Measurements from ENCODE around the gene GNB2. TPM values are rescaled to one million over a fixed set of nuclear protein-coding genes. Genes with fewer than 3 reads are reported as not detected.

Gene GNB2
- total RNA-seq, 2 donors from 2014 or later: 345 to 348 TPM

- H3K4me3 Mint-ChIP-seq: no peak overlapping the region
- H3K27me3 Mint-ChIP-seq: peaks cover 0 to 8% of the 10 kb centered on the region in 2 donors
- H3K4me1 Mint-ChIP-seq (ENCODE audit: low read depth in 2 of 2): peaks cover 4 to 9% of the 10 kb centered on the region in 2 donors
- no peak for DNase-seq (ENCODE audit: low spot score)
- H3K27ac Mint-ChIP-seq: peak overlapping the region; percentile 84 to 91
- ATAC-seq: no peak
- H3K9me3 Mint-ChIP-seq: no peaks in the 10 kb centered on the region
- no peaks in the 10 kb centered on the region for H3K36me3 Mint-ChIP-seq
These were observed 1.9 kb upstream of the GNB2 start for GRCh38 chr7:100671353-100672327.

GRCh38 chr7:100673942-100674410, 436 bp downstream of the GNB2 start:
- H3K36me3 Mint-ChIP-seq: no peaks in the 10 kb centered on the region
- peak overlapping the region; percentile 84 to 91 for H3K27ac Mint-ChIP-seq
- H3K4me3 Mint-ChIP-seq: peak overlapping the region; percentile 94
- peaks cover 0 to 3% of the 10 kb centered on the region in 2 donors for H3K27me3 Mint-ChIP-seq
- no peaks in the 10 kb centered on the region for H3K9me3 Mint-ChIP-seq
- ATAC-seq: no peak
- H3K4me1 Mint-ChIP-seq (ENCODE audit: low read depth in 2 of 2): peaks cover 11 to 17% of the 10 kb centered on the region in 2 donors
- DNase-seq (ENCODE audit: low spot score): peak; percentile 69

GRCh38 chr7:100674411-100675104, 1.0 kb downstream of the GNB2 start:
- no peaks in the 10 kb centered on the region for H3K9me3 Mint-ChIP-seq
- DNase-seq (ENCODE audit: low spot score): peak; percentile 60

GRCh38 chr7:100675105-100675451, 1.5 kb downstream of the GNB2 start:
- peak overlapping the region; percentile 84 to 91 for H3K27ac Mint-ChIP-seq
- peaks cover 14 to 21% of the 10 kb centered on the region in 2 donors for H3K4me1 Mint-ChIP-seq (ENCODE audit: low read depth in 2 of 2)
- no peaks in the 10 kb centered on the region for H3K9me3 Mint-ChIP-seq
- DNase-seq (ENCODE audit: low spot score) (peak; percentile 63), ATAC-seq (no peak)
- H3K4me3 Mint-ChIP-seq: peak overlapping the region; percentile 94
- H3K36me3 Mint-ChIP-seq: no peaks in the 10 kb centered on the region
- H3K27me3 Mint-ChIP-seq: no peaks in the 10 kb centered on the region

More at GRCh38 chr7:100674411-100675104, 1.0 kb downstream of the GNB2 start:
- Mint-ChIP-seq H3K27ac (peak overlapping the region; percentile 84 to 91), H3K27me3 (peaks cover 0 to 3% of the 10 kb centered on the region in 2 donors), H3K4me1 (ENCODE audit: low read depth in 2 of 2) (peaks cover 11 to 20% of the 10 kb centered on the region in 2 donors), H3K36me3 (no peaks in the 10 kb centered on the region), H3K4me3 (peak overlapping the region; percentile 94)
- ATAC-seq: no peak

GRCh38 chr7:100675581-100676350, 2.2 kb downstream of the GNB2 start:
- H3K9me3 Mint-ChIP-seq: no peaks in the 10 kb centered on the region
- peak; percentile 92 for DNase-seq (ENCODE audit: low spot score)
- H3K27me3 Mint-ChIP-seq: no peaks in the 10 kb centered on the region
- no peaks in the 10 kb centered on the region for H3K36me3 Mint-ChIP-seq
- peaks cover 17 to 23% of the 10 kb centered on the region in 2 donors for H3K4me1 Mint-ChIP-seq (ENCODE audit: low read depth in 2 of 2)
- peak overlapping the region; percentile 94 for H3K4me3 Mint-ChIP-seq
- peak overlapping the region; percentile 76 to 88 for H3K27ac Mint-ChIP-seq
- ATAC-seq: peak; percentile 68 to 71

GRCh38 chr7:100676501-100677306, 3.2 kb downstream of the GNB2 start:
- DNase-seq (ENCODE audit: low spot score): no peak
- Mint-ChIP-seq H3K36me3 (no peaks in the 10 kb centered on the region), H3K27me3 (no peaks in the 10 kb centered on the region), H3K9me3 (no peaks in the 10 kb centered on the region), H3K4me3 (peak overlapping the region; percentile 94), H3K4me1 (ENCODE audit: low read depth in 2 of 2) (peaks cover 17 to 23% of the 10 kb centered on the region in 2 donors), H3K27ac (peak overlapping the region; percentile 76 to 88)
- ATAC-seq: no peak

- Mint-ChIP-seq H3K36me3 (no peaks in the 10 kb centered on the region), H3K27me3 (no peaks in the 10 kb centered on the region), H3K4me3 (peak overlapping the region; percentile 94), H3K27ac (peak overlapping the region; percentile 56 to 83), H3K4me1 (ENCODE audit: low read depth in 2 of 2) (peaks cover 17 to 23% of the 10 kb centered on the region in 2 donors), H3K9me3 (no peaks in the 10 kb centered on the region)
- no peak for ATAC-seq
- DNase-seq (ENCODE audit: low spot score): no peak
These were observed 4.0 kb downstream of the GNB2 start for GRCh38 chr7:100677308-100678267.

GRCh38 chr7:100678291-100678984, 4.9 kb downstream of the GNB2 start:
- H3K27ac Mint-ChIP-seq: peak overlapping the region; percentile 56 to 83
- DNase-seq (ENCODE audit: low spot score) (no peak), ATAC-seq (no peak)
- no peaks in the 10 kb centered on the region for H3K9me3 Mint-ChIP-seq
- H3K4me3 Mint-ChIP-seq: peak overlapping the region; percentile 54
- H3K4me1 Mint-ChIP-seq (ENCODE audit: low read depth in 2 of 2): peaks cover 17 to 19% of the 10 kb centered on the region in 2 donors
- H3K27me3 Mint-ChIP-seq: no peaks in the 10 kb centered on the region
- no peaks in the 10 kb centered on the region for H3K36me3 Mint-ChIP-seq

GRCh38 chr7:100679129-100679926, 5.8 kb downstream of the GNB2 start:
- H3K9me3 Mint-ChIP-seq: no peaks in the 10 kb centered on the region
- no peaks in the 10 kb centered on the region for H3K36me3 Mint-ChIP-seq
- no peaks in the 10 kb centered on the region for H3K27me3 Mint-ChIP-seq
- no peak for DNase-seq (ENCODE audit: low spot score)
- H3K4me3 Mint-ChIP-seq: no peak overlapping the region
- peak overlapping the region in 1 of 2 donors; percentile 21 for H3K27ac Mint-ChIP-seq
- ATAC-seq: no peak
- H3K4me1 Mint-ChIP-seq (ENCODE audit: low read depth in 2 of 2): peaks cover 17 to 19% of the 10 kb centered on the region in 2 donors

GRCh38 chr7:100679927-100680575, 6.5 kb downstream of the GNB2 start:
- ATAC-seq (no peak), DNase-seq (ENCODE audit: low spot score) (no peak)
- Mint-ChIP-seq H3K27me3 (no peaks in the 10 kb centered on the region), H3K36me3 (no peaks in the 10 kb centered on the region), H3K27ac (peak overlapping the region; percentile 21 to 39), H3K9me3 (no peaks in the 10 kb centered on the region), H3K4me1 (ENCODE audit: low read depth in 2 of 2) (peaks cover 17 to 19% of the 10 kb centered on the region in 2 donors), H3K4me3 (no peak overlapping the region)

All from natural killer cell treated with Interleukin-12 subunit alpha and Interleukin-12 subunit beta and Interleukin-15 and Interleukin-18, amount 100 ng/mL, for 72 hours (primary cell).